ENCODE results near the gene INIP. TPM values are rescaled to one million over a fixed set of nuclear protein-coding genes. Genes with fewer than 3 reads are reported as not detected.
A peak's percentile ranks its signal among the peaks of the same experiment; 100 is the strongest.

INIP gene
- total and polyA plus RNA-seq, 7 donors = 10.0 to 28.4 (median 13.3) TPM

GRCh38 chr9:112711050-112711689 lies 6.7 kb downstream of the INIP start:
- H3K4me1 ChIP-seq = no peaks in the 10 kb centered on the region
- no peak overlapping the region for H3K27ac ChIP-seq
- peaks cover 0 to 5% (median 0%) of the 10 kb centered on the region in 4 donors for H3K36me3 ChIP-seq
- TF ChIP-seq EP300 (IDR thresholded peaks at IDR 0.05) = no peak
- TF ChIP-seq, protein P1, sequence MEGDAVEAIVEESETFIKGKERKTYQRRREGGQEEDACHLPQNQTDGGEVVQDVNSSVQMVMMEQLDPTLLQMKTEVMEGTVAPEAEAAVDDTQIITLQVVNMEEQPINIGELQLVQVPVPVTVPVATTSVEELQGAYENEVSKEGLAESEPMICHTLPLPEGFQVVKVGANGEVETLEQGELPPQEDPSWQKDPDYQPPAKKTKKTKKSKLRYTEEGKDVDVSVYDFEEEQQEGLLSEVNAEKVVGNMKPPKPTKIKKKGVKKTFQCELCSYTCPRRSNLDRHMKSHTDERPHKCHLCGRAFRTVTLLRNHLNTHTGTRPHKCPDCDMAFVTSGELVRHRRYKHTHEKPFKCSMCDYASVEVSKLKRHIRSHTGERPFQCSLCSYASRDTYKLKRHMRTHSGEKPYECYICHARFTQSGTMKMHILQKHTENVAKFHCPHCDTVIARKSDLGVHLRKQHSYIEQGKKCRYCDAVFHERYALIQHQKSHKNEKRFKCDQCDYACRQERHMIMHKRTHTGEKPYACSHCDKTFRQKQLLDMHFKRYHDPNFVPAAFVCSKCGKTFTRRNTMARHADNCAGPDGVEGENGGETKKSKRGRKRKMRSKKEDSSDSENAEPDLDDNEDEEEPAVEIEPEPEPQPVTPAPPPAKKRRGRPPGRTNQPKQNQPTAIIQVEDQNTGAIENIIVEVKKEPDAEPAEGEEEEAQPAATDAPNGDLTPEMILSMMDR (IDR thresholded peaks at IDR 0.05) = peak in 1 of 4 experiments; percentile 24
- DNase-seq = no peak
- WGBS, 2 donors = 76 to 83% methylated on average over 7 of the region's 7 CpGs
- intact Hi-C loops (cut with DNase I) = loop anchor here (10.0 kb wide), 1 partner anchor 114 kb away; no protein-coding TSS in a partner anchor
- H3K9me3 ChIP-seq = no peaks in the 10 kb centered on the region
- no peaks in the 10 kb centered on the region for H3K27me3 ChIP-seq
- H3K4me3 ChIP-seq = no peak overlapping the region

DNA sequence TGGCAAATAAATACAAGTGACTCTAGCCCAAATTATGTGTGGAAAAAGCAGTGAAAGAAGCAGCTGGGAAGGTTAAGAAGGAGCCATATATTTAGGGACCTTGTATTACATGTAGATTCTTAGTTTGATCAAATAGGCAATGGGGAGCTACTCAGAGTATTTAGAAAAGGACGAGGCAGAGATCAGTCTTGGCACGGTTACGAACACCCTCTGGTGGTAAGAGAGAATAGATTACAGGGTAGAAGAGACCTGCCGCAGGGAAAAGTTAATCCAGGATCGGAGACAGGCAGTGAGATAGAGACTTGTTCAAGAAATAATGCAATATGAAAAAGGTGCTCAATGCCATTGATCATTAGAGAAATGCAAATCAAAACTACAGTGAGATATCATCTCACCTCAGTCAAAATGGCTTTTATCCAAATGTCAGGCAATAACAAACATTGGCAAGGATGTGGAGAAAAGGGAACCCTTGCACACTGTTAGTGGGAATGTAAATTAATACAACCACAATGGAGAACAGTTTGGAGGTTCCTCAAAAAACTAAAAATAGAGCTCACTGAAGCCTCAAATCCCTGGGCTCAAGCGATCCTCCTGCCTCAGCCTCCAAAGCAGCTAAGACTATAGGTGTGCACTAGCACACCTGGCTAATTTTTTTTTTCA lies 12.0 kb downstream of the INIP start:
- TF ChIP-seq, protein P1 (IDR thresholded peaks at IDR 0.05) = peak in 1 of 4 experiments; percentile 26
- TF ChIP-seq EP300 (IDR thresholded peaks at IDR 0.05) = no peak
- 38 to 67% methylated on average over 6 of the region's 6 CpGs for WGBS, 2 donors
- no peak overlapping the region for H3K27ac ChIP-seq
- H3K36me3 ChIP-seq = peaks cover 0 to 4% (median 0%) of the 10 kb centered on the region in 4 donors
- DNase-seq = no peak
- intact Hi-C loops (cut with DNase I) = no loop called here
- H3K9me3 ChIP-seq = no peaks in the 10 kb centered on the region
- H3K4me3 ChIP-seq = no peak overlapping the region
- H3K27me3 ChIP-seq = no peaks in the 10 kb centered on the region
- no peaks in the 10 kb centered on the region for H3K4me1 ChIP-seq

DNA sequence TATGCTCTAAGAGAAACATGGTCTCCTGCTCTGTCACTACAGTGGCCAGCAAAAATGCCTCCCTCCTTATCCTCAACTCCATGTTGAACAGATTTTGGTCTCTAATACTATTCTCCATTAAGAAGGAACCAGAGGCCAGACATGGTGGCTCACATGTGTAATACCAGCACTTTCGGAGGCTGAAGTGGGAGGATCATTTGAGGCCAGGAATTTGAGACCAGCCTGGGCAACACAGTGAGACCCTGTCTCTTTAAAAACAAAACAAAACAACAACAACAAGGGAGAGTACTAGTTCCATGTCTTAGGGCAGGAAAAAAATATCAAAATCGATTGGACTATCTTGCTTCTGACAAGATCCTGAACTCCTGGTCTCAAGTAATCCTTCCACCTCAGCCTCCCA lies 14.6 kb downstream of the INIP start:
- WGBS, 2 donors = 90 to 94% methylated on average over 2 of the region's 2 CpGs
- Histone ChIP-seq H3K4me1 (no peaks in the 10 kb centered on the region), H3K27me3 (no peaks in the 10 kb centered on the region), H3K27ac (no peak overlapping the region), H3K9me3 (no peaks in the 10 kb centered on the region), H3K36me3 (peaks cover 0 to 7% (median 0%) of the 10 kb centered on the region in 4 donors), H3K4me3 (no peak overlapping the region)
- DNase-seq = no peak
- intact Hi-C loops (cut with DNase I) = no loop called here
- no peak for TF ChIP-seq POLR2AphosphoS5 (IDR thresholded peaks at IDR 0.05)
- TF ChIP-seq EP300 (IDR thresholded peaks at IDR 0.05) = no peak
- TF ChIP-seq, protein P1 (IDR thresholded peaks at IDR 0.05) = no peak
- TF ChIP-seq POLR2A (IDR thresholded peaks at IDR 0.05) = no peak

GRCh38 chr9:112700085-112700484 lies 17.8 kb downstream of the INIP start:
- no peaks in the 10 kb centered on the region for H3K4me1 ChIP-seq
- no peak overlapping the region for H3K27ac ChIP-seq
- no peaks in the 10 kb centered on the region for H3K9me3 ChIP-seq
- H3K27me3 ChIP-seq = no peaks in the 10 kb centered on the region
- TF ChIP-seq POLR2A (IDR thresholded peaks at IDR 0.05) = no peak
- no peak overlapping the region for H3K4me3 ChIP-seq
- intact Hi-C loops (cut with DNase I) = no loop called here
- peaks cover 0 to 16% (median 2%) of the 10 kb centered on the region in 4 donors for H3K36me3 ChIP-seq
- no peak for DNase-seq

- H3K36me3 ChIP-seq = peaks cover 0 to 19% (median 2%) of the 10 kb centered on the region in 4 donors
Measured at GRCh38 chr9:112699230-112699629, 18.7 kb downstream of the INIP start.

More at GRCh38 chr9:112699230-112699629, 18.7 kb downstream of the INIP start:
- TF ChIP-seq EP300 (IDR thresholded peaks at IDR 0.05) (no peak), POLR2A (IDR thresholded peaks at IDR 0.05) (no peak), POLR2AphosphoS5 (IDR thresholded peaks at IDR 0.05) (no peak)
- TF ChIP-seq, protein P1 (IDR thresholded peaks at IDR 0.05) = no peak
- Histone ChIP-seq H3K27ac (no peak overlapping the region), H3K4me3 (no peak overlapping the region), H3K4me1 (no peaks in the 10 kb centered on the region), H3K27me3 (no peaks in the 10 kb centered on the region), H3K9me3 (no peaks in the 10 kb centered on the region)
- WGBS, 2 donors = 77 to 92% methylated on average over 5 of the region's 5 CpGs
- intact Hi-C loops (cut with DNase I) = no loop called here
- no peak for DNase-seq
